H9 (cell line): ENCODE data around the gene HSPH1. TPM values are rescaled to one million over a fixed set of nuclear protein-coding genes. Genes with fewer than 3 reads are reported as not detected.

Experiments used
- DNase-seq: peaks from one replicate; pipeline ENCODE4 v3.0.0-alpha.2; 2017
- H2AFZ ChIP-seq: one replicate; pipeline ENCODE4 v1.6.1; 2013; ENCODE audit warnings: mild to moderate bottlenecking, low read length, control low read depth, moderate library complexity
- H2AK5ac ChIP-seq: 2 replicates; pipeline ENCODE4 v1.6.1; 2013; ENCODE audit warnings: low read length, control low read depth, mixed read lengths; ENCODE audit not compliant: insufficient read length
- H2BK120ac ChIP-seq: one replicate; pipeline ENCODE4 v1.6.1; 2013; ENCODE audit warnings: low read depth, mild to moderate bottlenecking, low read length, control low read depth, inconsistent platforms; ENCODE audit not compliant: poor library complexity, severe bottlenecking
- H2BK12ac ChIP-seq: 2 replicates; pipeline ENCODE4 v1.6.1; 2013; ENCODE audit warnings: low read length, control low read depth, mixed read lengths, low read depth; ENCODE audit not compliant: insufficient read length
- H2BK15ac ChIP-seq: 2 replicates; pipeline ENCODE4 v1.6.1; 2013; ENCODE audit warnings: low read depth, low read length, control low read depth
- H2BK20ac ChIP-seq: one replicate; pipeline ENCODE4 v1.6.1; 2013; ENCODE audit warnings: low read depth, mild to moderate bottlenecking, low read length, control low read depth, inconsistent platforms; ENCODE audit not compliant: poor library complexity, severe bottlenecking
- H2BK5ac ChIP-seq: 2 replicates; pipeline ENCODE4 v1.6.1; 2013; ENCODE audit warnings: low read length, control low read depth, mixed read lengths; ENCODE audit not compliant: insufficient read length
- H3K14ac ChIP-seq: 2 replicates; pipeline ENCODE4 v1.6.1; 2013; ENCODE audit warnings: low read length, control low read depth; ENCODE audit not compliant: insufficient read depth
- H3K18ac ChIP-seq: 2 replicates; pipeline ENCODE4 v1.6.1; 2013; ENCODE audit warnings: low read depth, mild to moderate bottlenecking, mixed read lengths, low read length, control low read depth; ENCODE audit not compliant: insufficient read length
- H3K23ac ChIP-seq: 2 replicates; pipeline ENCODE4 v1.6.1; 2013; ENCODE audit warnings: low read length, control low read depth, mixed read lengths, low read depth; ENCODE audit not compliant: insufficient read length
- H3K23me2 ChIP-seq: 2 replicates; pipeline ENCODE4 v1.6.1; 2013; ENCODE audit warnings: low read depth, mild to moderate bottlenecking, mixed read lengths, low read length, control low read depth; ENCODE audit not compliant: insufficient read length, poor library complexity, severe bottlenecking
- H3K27ac ChIP-seq: 2 replicates; pipeline ENCODE4 v1.5.1; 2013; ENCODE audit warnings: low read length, control low read depth, mixed read lengths, low read depth; ENCODE audit not compliant: insufficient read length
- H3K27me3 ChIP-seq: 2 replicates; pipeline ENCODE4 v1.6.1; 2013; ENCODE audit warnings: low read length, control low read depth, inconsistent platforms; ENCODE audit not compliant: insufficient read depth
- H3K4ac ChIP-seq: 2 replicates; pipeline ENCODE4 v1.6.1; 2013; ENCODE audit warnings: low read depth, mild to moderate bottlenecking, control low read depth, inconsistent platforms, low read length, moderate library complexity
- H3K4me1 ChIP-seq: 2 replicates; pipeline ENCODE4 v1.6.1; 2013; ENCODE audit warnings: low read length, control low read depth, inconsistent platforms; ENCODE audit not compliant: insufficient read depth
- H3K4me2 ChIP-seq: 2 replicates; pipeline ENCODE4 v1.6.1; 2013; ENCODE audit warnings: low read length, control low read depth, mixed read lengths; ENCODE audit not compliant: insufficient read length, insufficient read depth
- H3K56ac ChIP-seq: 2 replicates; pipeline ENCODE4 v1.6.1; 2013; ENCODE audit warnings: low read depth, mild to moderate bottlenecking, mixed read lengths, low read length, control low read depth; ENCODE audit not compliant: insufficient read length
- H3K79me1 ChIP-seq: 2 replicates; pipeline ENCODE4 v1.6.1; 2013; ENCODE audit warnings: low read depth, mild to moderate bottlenecking, moderate library complexity, low read length, control low read depth, inconsistent platforms; ENCODE audit not compliant: insufficient read depth, poor library complexity, severe bottlenecking
- H3K79me2 ChIP-seq: 2 replicates; pipeline ENCODE4 v1.6.1; 2013; ENCODE audit warnings: low read length, control low read depth, inconsistent platforms; ENCODE audit not compliant: insufficient read depth
- H3K9ac ChIP-seq: 2 replicates; pipeline ENCODE4 v1.6.1; 2013; ENCODE audit warnings: low read length, control low read depth, mixed read lengths; ENCODE audit not compliant: insufficient read length; ENCODE audit errors: extremely low read depth
- H3K9me3 ChIP-seq: one replicate; pipeline ENCODE4 v1.6.1; 2013; ENCODE audit warnings: low read depth, low read length, inconsistent platforms; ENCODE audit not compliant: control insufficient read depth
- H3T11ph ChIP-seq: one replicate; pipeline ENCODE4 v1.6.1; 2013; ENCODE audit warnings: mild to moderate bottlenecking, low read length, control low read depth, inconsistent platforms
- H4K20me1 ChIP-seq: one replicate; pipeline ENCODE4 v1.6.1; 2013; ENCODE audit not compliant: control insufficient read depth, insufficient read length, insufficient read depth
- H4K5ac ChIP-seq: 2 replicates; pipeline ENCODE4 v1.6.1; 2013; ENCODE audit warnings: low read depth, mild to moderate bottlenecking, mixed read lengths, low read length, control low read depth; ENCODE audit not compliant: insufficient read length
- H4K8ac ChIP-seq: replicated peaks from 2 replicates; pipeline ENCODE4 v1.6.1; 2013; ENCODE audit warnings: low read length, control low read depth, mixed read lengths, low read depth; ENCODE audit not compliant: insufficient read length
- H4K91ac ChIP-seq: 2 replicates; pipeline ENCODE4 v1.6.1; 2013; ENCODE audit warnings: low read depth, mild to moderate bottlenecking, moderate library complexity, mixed read lengths, low read length, control low read depth; ENCODE audit not compliant: insufficient read length
- H3K27ac Mint-ChIP-seq, 3 experiments: 2 replicates in 2 of 3; 3 replicates in 1 of 3; pipeline ENCODE4 v1.8.0; 2020 to 2021; ENCODE audit warnings: mixed read lengths in 3 of 3, mild to moderate bottlenecking in 1 of 3, moderate library complexity in 1 of 3
- H3K27me3 Mint-ChIP-seq: 2 replicates; pipeline ENCODE4 v1.8.0; 2021; ENCODE audit warnings: low read depth, mild to moderate bottlenecking, moderate library complexity, mixed read lengths
- H3K36me3 Mint-ChIP-seq, 3 experiments: 2 replicates in 2 of 3; 3 replicates in 1 of 3; pipeline ENCODE4 v1.8.0; 2020 to 2021; ENCODE audit warnings: low read depth in 3 of 3, mixed read lengths in 3 of 3; ENCODE audit not compliant: insufficient read depth in 1 of 3
- H3K4me1 Mint-ChIP-seq, 2 experiments: 2 replicates each; pipeline ENCODE4 v1.8.0; 2020; ENCODE audit warnings: mixed read lengths in 2 of 2
- H3K4me3 Mint-ChIP-seq, 2 experiments: 2 replicates in 1 of 2; 3 replicates in 1 of 2; pipeline ENCODE4 v1.8.0; 2020 to 2021; ENCODE audit warnings: mild to moderate bottlenecking in 2 of 2, mixed read lengths in 2 of 2, moderate library complexity in 1 of 2
- H3K9me3 Mint-ChIP-seq, 2 experiments: 2 replicates in 1 of 2; 3 replicates in 1 of 2; pipeline ENCODE4 v1.8.0; 2020; ENCODE audit warnings: mild to moderate bottlenecking in 2 of 2, mixed read lengths in 2 of 2, moderate library complexity in 1 of 2
- WGBS: extraction: QIAGEN DNeasy Blood & Tissue Kit; methylation state at CpG from one replicate; pipeline ENCODE4 v1.1.7; 2013; ENCODE audit warnings: missing lambda C conversion rate, low lambda C conversion rate, mixed read lengths; ENCODE audit not compliant: insufficient read length; ENCODE audit errors: extremely low coverage; 5-methylcytosine and 5-hydroxymethylcytosine counted together
- total RNA-seq: library from RNA; stranded (reverse); gene quantifications from 2 replicates; pipeline ENCODE4 v1.2.1, GENCODE V29; 2021
- TF ChIP-seq, protein P1 (sequence below): fragments of 200-600 bp; sonication (generic); conservative IDR thresholded peaks from 3 replicates; pipeline ENCODE4 v1.8.0; 2021; ENCODE audit warnings: antibody characterized with exemption, mild to moderate bottlenecking

The HSPH1 gene
- total RNA-seq, 1 experiment from 2014 or later = 141 TPM

DNA sequence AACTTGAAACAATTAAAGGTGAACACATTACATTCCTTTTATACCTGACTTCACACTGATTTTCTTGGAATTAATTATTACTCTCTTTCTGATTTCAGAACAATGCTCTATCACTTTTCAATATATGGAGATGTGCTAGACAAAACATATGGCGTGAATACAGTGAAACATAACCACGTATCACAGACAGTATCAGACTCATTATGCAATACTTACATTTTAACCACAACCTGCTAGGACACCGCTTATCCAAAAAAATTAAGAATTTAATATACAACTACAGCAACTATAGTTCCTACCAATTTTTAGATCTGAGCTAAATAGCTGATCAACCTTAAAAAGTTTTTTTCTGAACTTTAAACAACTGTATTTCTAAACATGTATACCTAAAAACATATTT, 9.9 kb downstream of the HSPH1 start:
- H3K79me2 ChIP-seq = no peaks in the 10 kb centered on the region
- H3K27me3 Mint-ChIP-seq = no peaks in the 10 kb centered on the region
- no peak for DNase-seq
- no peaks in the 10 kb centered on the region for H3K79me1 ChIP-seq
- no peaks in the 10 kb centered on the region for H3K23me2 ChIP-seq
- no peak overlapping the region for H3K4me3 Mint-ChIP-seq
- H3K27me3 ChIP-seq = no peaks in the 10 kb centered on the region
- no peak overlapping the region for H4K8ac ChIP-seq
- H3K9ac ChIP-seq = no peak overlapping the region
- H2BK12ac ChIP-seq = no peak overlapping the region
- H2BK20ac ChIP-seq = no peak overlapping the region
- peaks cover 53 to 85% (median 68%) of the 10 kb centered on the region in 3 experiments; a peak in 6 of 7 replicates for H3K36me3 Mint-ChIP-seq
- H2AFZ ChIP-seq = no peak overlapping the region
- no peak overlapping the region for H4K91ac ChIP-seq
- H3K14ac ChIP-seq = no peak overlapping the region
- no peaks in the 10 kb centered on the region for H3K4me1 Mint-ChIP-seq
- no peak overlapping the region for H3K56ac ChIP-seq
- H3K4ac ChIP-seq = no peak overlapping the region
- no CpG with 5 or more reads among the region's 3 CpGs for WGBS
- no peak overlapping the region for H2BK120ac ChIP-seq
- no peak overlapping the region for H4K5ac ChIP-seq
- no peaks in the 10 kb centered on the region for H4K20me1 ChIP-seq
- no peaks in the 10 kb centered on the region for H3K9me3 Mint-ChIP-seq
- H3T11ph ChIP-seq = no peak overlapping the region
- H3K27ac ChIP-seq = no peak overlapping the region
- H3K18ac ChIP-seq = no peak overlapping the region
- no peak overlapping the region for H3K23ac ChIP-seq
- no peak overlapping the region for H3K4me2 ChIP-seq
- no peak overlapping the region for H3K27ac Mint-ChIP-seq
- no peak overlapping the region for H2BK15ac ChIP-seq
- no peak overlapping the region for H2BK5ac ChIP-seq
- H2AK5ac ChIP-seq = no peak overlapping the region
- no peaks in the 10 kb centered on the region for H3K4me1 ChIP-seq
- TF ChIP-seq, protein P1, sequence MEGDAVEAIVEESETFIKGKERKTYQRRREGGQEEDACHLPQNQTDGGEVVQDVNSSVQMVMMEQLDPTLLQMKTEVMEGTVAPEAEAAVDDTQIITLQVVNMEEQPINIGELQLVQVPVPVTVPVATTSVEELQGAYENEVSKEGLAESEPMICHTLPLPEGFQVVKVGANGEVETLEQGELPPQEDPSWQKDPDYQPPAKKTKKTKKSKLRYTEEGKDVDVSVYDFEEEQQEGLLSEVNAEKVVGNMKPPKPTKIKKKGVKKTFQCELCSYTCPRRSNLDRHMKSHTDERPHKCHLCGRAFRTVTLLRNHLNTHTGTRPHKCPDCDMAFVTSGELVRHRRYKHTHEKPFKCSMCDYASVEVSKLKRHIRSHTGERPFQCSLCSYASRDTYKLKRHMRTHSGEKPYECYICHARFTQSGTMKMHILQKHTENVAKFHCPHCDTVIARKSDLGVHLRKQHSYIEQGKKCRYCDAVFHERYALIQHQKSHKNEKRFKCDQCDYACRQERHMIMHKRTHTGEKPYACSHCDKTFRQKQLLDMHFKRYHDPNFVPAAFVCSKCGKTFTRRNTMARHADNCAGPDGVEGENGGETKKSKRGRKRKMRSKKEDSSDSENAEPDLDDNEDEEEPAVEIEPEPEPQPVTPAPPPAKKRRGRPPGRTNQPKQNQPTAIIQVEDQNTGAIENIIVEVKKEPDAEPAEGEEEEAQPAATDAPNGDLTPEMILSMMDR = no peak
- H3K9me3 ChIP-seq = no peaks in the 10 kb centered on the region
